Neural cell (in vitro differentiated cells): ENCODE measurements around the gene VWA8. TPM values are rescaled to one million over a fixed set of nuclear protein-coding genes. Genes with fewer than 3 reads are reported as not detected.
"Not testable (repeated sequence)": the region's sequence is repeated elsewhere in the genome, so short reads cannot be mapped to it uniquely, and the experiment has no call there.

ENCODE experiments used
- H2AFZ ChIP-seq: fragments of 200-600, 300-800 bp; sonication (generic), shearing (Covaris generic); 2 replicates; pipeline ENCODE4 v1.6.0; 2014; ENCODE audit warnings: low read depth, mild to moderate bottlenecking, antibody characterized with exemption, low read length, moderate library complexity
- H3F3A ChIP-seq: fragments of 200-600 bp; shearing (Covaris generic); 2 replicates; pipeline ENCODE4 v1.6.1; 2016; ENCODE audit warnings: mild to moderate bottlenecking, moderate library complexity, mixed read lengths, antibody characterized with exemption, low read length; ENCODE audit not compliant: insufficient read depth, poor library complexity, severe bottlenecking
- H3K27ac ChIP-seq: fragments of 200-600, 300-800 bp; sonication (generic), shearing (Covaris generic); 2 replicates; pipeline ENCODE4 v1.5.1; 2014; ENCODE audit warnings: mild to moderate bottlenecking, low read length, moderate library complexity
- H3K27me3 ChIP-seq: fragments of 300-800, 200-600 bp; sonication (generic), shearing (Covaris generic); 2 replicates; pipeline ENCODE4 v1.6.0; 2014; ENCODE audit warnings: mild to moderate bottlenecking, low read depth, low read length, moderate library complexity; ENCODE audit not compliant: insufficient read depth
- H3K36me3 ChIP-seq: fragments of 300-800, 200-600 bp; sonication (generic), shearing (Covaris generic); 2 replicates; pipeline ENCODE4 v1.5.1; 2014; ENCODE audit warnings: mild to moderate bottlenecking, antibody characterized with exemption, low read length, moderate library complexity; ENCODE audit not compliant: insufficient read depth
- H3K4me2 ChIP-seq: fragments of 300-800, 200-600 bp; sonication (generic), shearing (Covaris generic); 2 replicates; pipeline ENCODE4 v1.6.0; 2014; ENCODE audit warnings: mild to moderate bottlenecking, low read length
- H3K4me3 ChIP-seq: fragments of 300-800, 200-600 bp; sonication (generic), shearing (Covaris generic); 2 replicates; pipeline ENCODE4 v1.5.1; 2014; ENCODE audit warnings: mild to moderate bottlenecking, low read length, moderate library complexity
- H3K79me2 ChIP-seq: fragments of 200-600 bp; shearing (Covaris generic); replicated peaks from 2 replicates; pipeline ENCODE4 v1.6.0; 2014; ENCODE audit warnings: mild to moderate bottlenecking, low read length, moderate library complexity; ENCODE audit not compliant: insufficient read depth
- H3K9ac ChIP-seq: fragments of 300-800, 200-600 bp; sonication (generic), shearing (Covaris generic); 2 replicates; pipeline ENCODE4 v1.6.1; 2016; ENCODE audit warnings: mild to moderate bottlenecking, low read length, mixed read lengths
- H3K9me2 ChIP-seq: fragments of 200-600 bp; shearing (Covaris generic); 2 replicates; pipeline ENCODE4 v1.6.1; 2016; ENCODE audit warnings: mild to moderate bottlenecking, low read length, mixed read lengths; ENCODE audit not compliant: insufficient read depth
- H3K9me3 ChIP-seq: fragments of 200-600, 300-800 bp; sonication (generic), shearing (Covaris generic); 2 replicates; pipeline ENCODE4 v1.6.1; 2016; ENCODE audit warnings: mild to moderate bottlenecking, mixed run types, low read length, moderate library complexity, mixed read lengths
- H4K20me1 ChIP-seq: fragments of 200-600 bp; shearing (Covaris generic); 2 replicates; pipeline ENCODE4 v1.6.1; 2016; ENCODE audit warnings: mild to moderate bottlenecking, mixed run types; ENCODE audit not compliant: insufficient read depth
- EP300 ChIP-seq: fragments of 450-650 bp; conservative IDR thresholded peaks from 2 replicates; pipeline ENCODE4 v1.6.1; 2014; ENCODE audit warnings: antibody characterized with exemption, mild to moderate bottlenecking, moderate library complexity; ENCODE audit not compliant: poor library complexity, severe bottlenecking
- EZH2 ChIP-seq: fragments of 200-600, 300-800 bp; shearing (Covaris generic), sonication (generic); IDR thresholded peaks from 2 replicates; pipeline ENCODE4 v1.6.1; 2014; ENCODE audit warnings: antibody characterized with exemption, low read length, borderline replicate concordance, mild to moderate bottlenecking; ENCODE audit not compliant: insufficient read depth, poor library complexity, severe bottlenecking
- MXI1 ChIP-seq: fragments of 450-650 bp; conservative IDR thresholded peaks from 2 replicates; pipeline ENCODE4 v1.6.1; 2014; ENCODE audit warnings: antibody characterized with exemption, mild to moderate bottlenecking; ENCODE audit not compliant: poor library complexity, severe bottlenecking
- POLR2AphosphoS5 ChIP-seq: IDR thresholded peaks from 2 replicates; pipeline ENCODE4 v1.6.1; 2012
- RAD21 ChIP-seq: fragments of 450-650 bp; conservative IDR thresholded peaks from 2 replicates; pipeline ENCODE4 v1.6.1; 2014; ENCODE audit warnings: antibody characterized with exemption, mild to moderate bottlenecking, moderate library complexity
- SMC3 ChIP-seq: fragments of 450-650 bp; conservative IDR thresholded peaks from 2 replicates; pipeline ENCODE4 v1.6.1; 2014; ENCODE audit warnings: antibody characterized with exemption, mild to moderate bottlenecking, moderate library complexity; ENCODE audit not compliant: poor library complexity
- TAF1 ChIP-seq: IDR thresholded peaks from 2 replicates; pipeline ENCODE4 v1.6.1; 2012; ENCODE audit warnings: low read depth
- polyA plus RNA-seq: library from polyadenylated mRNA; depleted of rRNA; stranded (reverse); fragments of >200 nt; gene quantifications from 2 replicates; pipeline ENCODE4 v1.2.3, GENCODE V29; 2014
- TF ChIP-seq, protein P1 (sequence below): IDR thresholded peaks from 2 replicates; pipeline ENCODE4 v1.6.1; 2012; ENCODE audit warnings: borderline replicate concordance
- TF ChIP-seq, protein P2 (sequence below): fragments of 450-650 bp; IDR thresholded peaks from 2 replicates; pipeline ENCODE4 v1.5.1; 2014; ENCODE audit warnings: antibody characterized with exemption, mild to moderate bottlenecking, moderate library complexity; ENCODE audit not compliant: poor library complexity, severe bottlenecking

Gene VWA8
- polyA plus RNA-seq, 1 donor from 2014 or later: 3.6 TPM

DNA sequence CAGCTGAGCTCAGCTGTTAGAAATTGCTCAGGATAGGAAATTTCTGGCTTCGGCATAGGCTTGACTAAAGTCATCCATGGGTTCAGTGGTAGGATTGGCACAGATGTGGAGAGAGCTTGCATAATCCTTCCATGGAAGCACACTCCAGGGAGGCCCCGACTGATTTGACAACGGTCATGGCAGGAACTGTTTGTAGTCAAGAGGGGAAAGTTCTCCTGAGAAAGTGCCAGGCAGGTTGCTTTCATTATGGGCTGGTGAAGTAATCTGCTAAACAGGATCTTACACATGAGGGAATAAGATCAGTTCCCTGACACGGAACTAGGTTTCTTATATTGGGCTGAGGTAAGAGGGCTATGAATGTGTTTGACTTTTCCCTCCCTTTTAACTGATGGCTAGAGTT, 383.5 kb downstream of the VWA8 start:
- no peaks in the 10 kb centered on the region for H3K9me3 ChIP-seq
- no peak overlapping the region for H3K4me2 ChIP-seq
- no peaks in the 10 kb centered on the region for H4K20me1 ChIP-seq
- H2AFZ ChIP-seq: no peak overlapping the region
- H3K9me2 ChIP-seq: no peaks in the 10 kb centered on the region
- no peak overlapping the region for H3K4me3 ChIP-seq
- H3K27ac ChIP-seq: no peak overlapping the region
- TF ChIP-seq EZH2: no peak
- no peak for TF ChIP-seq MXI1
- no peak for TF ChIP-seq TAF1
- no peak for TF ChIP-seq SMC3
- TF ChIP-seq POLR2AphosphoS5: no peak
- H3K9ac ChIP-seq: no peak overlapping the region
- H3K79me2 ChIP-seq: no peaks in the 10 kb centered on the region
- H3F3A ChIP-seq: no peaks in the 10 kb centered on the region
- no peaks in the 10 kb centered on the region for H3K36me3 ChIP-seq
- no peaks in the 10 kb centered on the region for H3K27me3 ChIP-seq

DNA sequence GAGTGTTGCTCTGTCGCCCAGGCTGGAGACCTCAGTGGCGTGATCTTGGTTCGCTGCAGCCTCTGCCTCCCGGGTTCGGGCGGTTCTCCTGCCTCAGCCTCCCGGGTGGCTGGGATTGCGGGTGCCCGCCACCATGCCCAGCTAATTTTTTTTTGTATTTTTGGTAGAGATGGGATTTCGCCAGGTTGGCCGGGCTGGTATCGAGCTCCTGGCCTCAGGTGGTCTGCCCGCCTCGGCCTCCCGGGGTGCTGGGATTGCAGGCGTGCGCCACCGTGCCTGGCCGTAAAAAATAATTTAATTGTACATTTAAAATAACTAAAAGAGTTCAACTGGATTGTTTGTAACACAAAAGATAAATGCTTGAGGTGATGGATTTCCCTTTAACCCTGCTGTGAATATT, 387.3 kb downstream of the VWA8 start:
- H3K9ac ChIP-seq, H3K27me3 ChIP-seq, H3K79me2 ChIP-seq, H3K4me3 ChIP-seq, H4K20me1 ChIP-seq, H3K9me3 ChIP-seq, H3K27ac ChIP-seq, H3K9me2 ChIP-seq, H3K36me3 ChIP-seq, H2AFZ ChIP-seq, H3F3A ChIP-seq, H3K4me2 ChIP-seq: not testable (repeated sequence)

DNA sequence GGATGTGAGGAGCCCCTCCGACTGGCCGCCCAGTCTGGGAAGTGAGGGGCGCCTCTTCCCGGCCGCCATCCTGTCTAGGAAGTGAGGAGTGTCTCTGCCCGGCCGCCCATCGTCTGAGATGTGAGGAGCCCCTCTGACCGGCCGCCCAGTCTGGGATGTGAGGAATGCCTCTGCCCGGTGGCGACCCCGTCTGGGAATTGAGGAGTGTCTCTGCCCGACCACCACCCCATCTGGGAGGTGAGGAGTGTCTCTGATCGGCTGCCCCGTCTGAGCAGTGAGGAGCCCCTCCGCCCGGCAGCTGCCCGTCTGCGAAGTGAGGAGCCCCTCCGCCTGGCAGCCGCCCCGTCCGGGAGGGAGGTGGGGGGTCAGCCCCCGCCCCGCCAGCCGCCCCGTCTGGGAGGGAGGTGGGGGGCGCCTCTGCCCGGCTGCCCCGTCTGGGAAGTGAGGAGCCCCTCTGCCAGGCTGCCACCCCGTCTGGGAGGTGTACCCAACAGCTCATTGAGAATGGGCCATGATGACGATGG, 389.0 kb downstream of the VWA8 start:
- H3K4me3 ChIP-seq, H4K20me1 ChIP-seq, H3K79me2 ChIP-seq, H3K9me3 ChIP-seq, H3K36me3 ChIP-seq, H2AFZ ChIP-seq, H3K4me2 ChIP-seq, H3K9ac ChIP-seq, H3F3A ChIP-seq, H3K9me2 ChIP-seq, H3K27me3 ChIP-seq, H3K27ac ChIP-seq: not testable (repeated sequence)

DNA sequence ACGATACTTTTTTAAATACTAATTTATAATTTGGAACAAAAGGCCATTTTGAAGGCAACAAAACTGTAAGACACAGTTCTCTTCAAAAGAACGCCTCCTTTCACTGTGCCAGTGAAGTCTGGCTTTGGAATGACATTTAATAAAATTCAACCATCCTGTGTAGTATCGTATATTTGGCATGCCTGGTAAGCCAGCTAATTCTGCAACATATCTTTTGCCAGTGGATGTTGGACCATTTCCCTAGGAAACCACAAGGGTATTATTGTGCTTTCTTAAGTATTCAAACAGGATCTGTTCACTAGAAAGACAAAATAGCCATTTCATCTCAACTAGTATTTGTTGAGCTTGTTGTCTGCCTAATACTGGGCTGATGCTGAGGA, 391.9 kb downstream of the VWA8 start:
- H3F3A ChIP-seq: no peaks in the 10 kb centered on the region
- H3K9me3 ChIP-seq: no peaks in the 10 kb centered on the region
- no peak overlapping the region for H3K4me3 ChIP-seq
- no peaks in the 10 kb centered on the region for H3K36me3 ChIP-seq
- no peaks in the 10 kb centered on the region for H4K20me1 ChIP-seq
- H3K9ac ChIP-seq: no peak overlapping the region
- H3K27me3 ChIP-seq: no peaks in the 10 kb centered on the region
- H2AFZ ChIP-seq: no peak overlapping the region
- no peak overlapping the region for H3K4me2 ChIP-seq
- H3K27ac ChIP-seq: no peak overlapping the region
- no peaks in the 10 kb centered on the region for H3K9me2 ChIP-seq
- no peaks in the 10 kb centered on the region for H3K79me2 ChIP-seq
- TF ChIP-seq RAD21 (no peak), POLR2AphosphoS5 (no peak), TAF1 (no peak), SMC3 (no peak), MXI1 (no peak), EZH2 (no peak), EP300 (no peak)
- TF ChIP-seq, protein P1, sequence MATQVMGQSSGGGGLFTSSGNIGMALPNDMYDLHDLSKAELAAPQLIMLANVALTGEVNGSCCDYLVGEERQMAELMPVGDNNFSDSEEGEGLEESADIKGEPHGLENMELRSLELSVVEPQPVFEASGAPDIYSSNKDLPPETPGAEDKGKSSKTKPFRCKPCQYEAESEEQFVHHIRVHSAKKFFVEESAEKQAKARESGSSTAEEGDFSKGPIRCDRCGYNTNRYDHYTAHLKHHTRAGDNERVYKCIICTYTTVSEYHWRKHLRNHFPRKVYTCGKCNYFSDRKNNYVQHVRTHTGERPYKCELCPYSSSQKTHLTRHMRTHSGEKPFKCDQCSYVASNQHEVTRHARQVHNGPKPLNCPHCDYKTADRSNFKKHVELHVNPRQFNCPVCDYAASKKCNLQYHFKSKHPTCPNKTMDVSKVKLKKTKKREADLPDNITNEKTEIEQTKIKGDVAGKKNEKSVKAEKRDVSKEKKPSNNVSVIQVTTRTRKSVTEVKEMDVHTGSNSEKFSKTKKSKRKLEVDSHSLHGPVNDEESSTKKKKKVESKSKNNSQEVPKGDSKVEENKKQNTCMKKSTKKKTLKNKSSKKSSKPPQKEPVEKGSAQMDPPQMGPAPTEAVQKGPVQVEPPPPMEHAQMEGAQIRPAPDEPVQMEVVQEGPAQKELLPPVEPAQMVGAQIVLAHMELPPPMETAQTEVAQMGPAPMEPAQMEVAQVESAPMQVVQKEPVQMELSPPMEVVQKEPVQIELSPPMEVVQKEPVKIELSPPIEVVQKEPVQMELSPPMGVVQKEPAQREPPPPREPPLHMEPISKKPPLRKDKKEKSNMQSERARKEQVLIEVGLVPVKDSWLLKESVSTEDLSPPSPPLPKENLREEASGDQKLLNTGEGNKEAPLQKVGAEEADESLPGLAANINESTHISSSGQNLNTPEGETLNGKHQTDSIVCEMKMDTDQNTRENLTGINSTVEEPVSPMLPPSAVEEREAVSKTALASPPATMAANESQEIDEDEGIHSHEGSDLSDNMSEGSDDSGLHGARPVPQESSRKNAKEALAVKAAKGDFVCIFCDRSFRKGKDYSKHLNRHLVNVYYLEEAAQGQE: no peak
- TF ChIP-seq, protein P2, sequence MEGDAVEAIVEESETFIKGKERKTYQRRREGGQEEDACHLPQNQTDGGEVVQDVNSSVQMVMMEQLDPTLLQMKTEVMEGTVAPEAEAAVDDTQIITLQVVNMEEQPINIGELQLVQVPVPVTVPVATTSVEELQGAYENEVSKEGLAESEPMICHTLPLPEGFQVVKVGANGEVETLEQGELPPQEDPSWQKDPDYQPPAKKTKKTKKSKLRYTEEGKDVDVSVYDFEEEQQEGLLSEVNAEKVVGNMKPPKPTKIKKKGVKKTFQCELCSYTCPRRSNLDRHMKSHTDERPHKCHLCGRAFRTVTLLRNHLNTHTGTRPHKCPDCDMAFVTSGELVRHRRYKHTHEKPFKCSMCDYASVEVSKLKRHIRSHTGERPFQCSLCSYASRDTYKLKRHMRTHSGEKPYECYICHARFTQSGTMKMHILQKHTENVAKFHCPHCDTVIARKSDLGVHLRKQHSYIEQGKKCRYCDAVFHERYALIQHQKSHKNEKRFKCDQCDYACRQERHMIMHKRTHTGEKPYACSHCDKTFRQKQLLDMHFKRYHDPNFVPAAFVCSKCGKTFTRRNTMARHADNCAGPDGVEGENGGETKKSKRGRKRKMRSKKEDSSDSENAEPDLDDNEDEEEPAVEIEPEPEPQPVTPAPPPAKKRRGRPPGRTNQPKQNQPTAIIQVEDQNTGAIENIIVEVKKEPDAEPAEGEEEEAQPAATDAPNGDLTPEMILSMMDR: no peak
